ENCODE data around the gene NTN1.

DNA sequence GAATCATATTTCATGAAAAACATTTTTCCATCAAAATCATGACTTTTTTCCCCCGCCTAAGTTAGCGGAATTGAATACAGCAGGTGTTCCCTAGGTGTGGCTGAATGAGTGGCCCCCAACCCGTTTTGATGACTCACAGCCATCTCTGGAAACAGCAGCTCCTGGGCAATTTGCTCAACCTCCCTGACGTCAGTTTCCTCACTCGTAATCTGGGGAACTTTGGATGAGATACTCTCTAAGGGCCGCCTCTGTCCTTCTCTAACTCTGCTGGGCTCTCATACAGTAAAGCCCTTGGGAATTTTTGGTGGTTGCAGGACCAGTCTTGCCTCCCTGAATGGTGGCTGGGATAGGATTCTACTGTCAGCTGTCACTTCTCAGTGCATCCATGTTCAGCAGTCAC is 11.6 kb upstream of the NTN1 start:
- TF ChIP-seq POLR2AphosphoS5 (IDR thresholded peaks at IDR 0.05; ENCODE audit: low read depth, low read length) (no peak), POLR2A (IDR thresholded peaks at IDR 0.05; ENCODE audit: low read depth, low read length) (no peak), POU2F2 (IDR thresholded peaks at IDR 0.05; ENCODE audit: low read depth, low read length) (no peak), SPI1 (IDR thresholded peaks at IDR 0.05; ENCODE audit: low read depth, low read length) (no peak), PAX5 (IDR thresholded peaks at IDR 0.05; ENCODE audit: insufficient read depth, low read length, severe bottlenecking) (no peak)
